SH-SY5Y (cell line): Measurements from ENCODE around the gene MRPL23.

Experiments used
- GATA2 ChIP-seq: IDR thresholded peaks from 2 replicates; pipeline ENCODE4 v1.6.1; 2011; ENCODE audit warnings: mild to moderate bottlenecking, low read depth, low read length
- GATA3 ChIP-seq: IDR thresholded peaks from 2 replicates; pipeline ENCODE4 v1.6.1; 2011; ENCODE audit warnings: low read depth, mild to moderate bottlenecking, low read length, moderate library complexity

Gene MRPL23

GRCh38 chr11:1948389-1948788 is 1.3 kb downstream of the MRPL23 start:
- TF ChIP-seq GATA3 (no peak), GATA2 (no peak)

- TF ChIP-seq GATA2 (no peak), GATA3 (no peak)
Measured at GRCh38 chr11:1949302-1949701, 2.2 kb downstream of the MRPL23 start.

GRCh38 chr11:1949922-1950321 is 2.8 kb downstream of the MRPL23 start:
- no peak for TF ChIP-seq GATA2
- no peak for TF ChIP-seq GATA3

- TF ChIP-seq GATA3 = no peak
- no peak for TF ChIP-seq GATA2
Measured at GRCh38 chr11:1952806-1953482, 5.8 kb downstream of the MRPL23 start.

GRCh38 chr11:1953489-1954266 is 6.5 kb downstream of the MRPL23 start:
- TF ChIP-seq GATA3 = no peak
- TF ChIP-seq GATA2 = no peak

- TF ChIP-seq GATA3 (no peak), GATA2 (no peak)
Measured at GRCh38 chr11:1958367-1958766, 11.2 kb downstream of the MRPL23 start.

- TF ChIP-seq GATA2 = no peak
- no peak for TF ChIP-seq GATA3
Measured at GRCh38 chr11:1959786-1960185, 12.7 kb downstream of the MRPL23 start.

GRCh38 chr11:1963864-1964263 is 16.7 kb downstream of the MRPL23 start:
- no peak for TF ChIP-seq GATA2
- no peak for TF ChIP-seq GATA3

- TF ChIP-seq GATA2 (no peak), GATA3 (no peak)
Measured at GRCh38 chr11:1964348-1964747, 17.2 kb downstream of the MRPL23 start.

- no peak for TF ChIP-seq GATA2
- no peak for TF ChIP-seq GATA3
Measured at GRCh38 chr11:1964955-1965354, 17.8 kb downstream of the MRPL23 start.

- TF ChIP-seq GATA3 (no peak), GATA2 (no peak)
Measured at GRCh38 chr11:1966531-1966930, 19.4 kb downstream of the MRPL23 start.

GRCh38 chr11:1967641-1968225 is 20.6 kb downstream of the MRPL23 start:
- TF ChIP-seq GATA3 = no peak
- no peak for TF ChIP-seq GATA2

GRCh38 chr11:1968454-1969002 is 21.4 kb downstream of the MRPL23 start:
- TF ChIP-seq GATA2 (no peak), GATA3 (no peak)

GRCh38 chr11:1969035-1969434 is 21.9 kb downstream of the MRPL23 start:
- TF ChIP-seq GATA2 (no peak), GATA3 (no peak)
